GM23338 (cell line): Measurements from ENCODE around the gene ADAMTS4. TPM values are rescaled to one million over a fixed set of nuclear protein-coding genes. Genes with fewer than 3 reads are reported as not detected.

ENCODE experiments used
- ATAC-seq: fragments of 200-7000 bp; cut with Tn5 transposase; 3 replicates; pipeline ENCODE4 v1.9.1; 2020
- DNase-seq: peaks from one replicate; pipeline ENCODE4 v3.0.0-alpha.2; 2015; ENCODE audit warnings: low spot score
- H2AFZ ChIP-seq: fragments of 200-600 bp; sonication (generic); 2 replicates; pipeline ENCODE4 v1.8.0; 2016; ENCODE audit warnings: antibody characterized with exemption, mild to moderate bottlenecking, moderate library complexity
- H3F3A ChIP-seq: fragments of 200-600 bp; sonication (generic); replicated peaks from 2 replicates; pipeline ENCODE4 v1.8.0; 2017; ENCODE audit warnings: antibody characterized with exemption, mixed run types, low read depth
- H3K27ac ChIP-seq: fragments of 200-600 bp; sonication (generic); 2 replicates; pipeline ENCODE4 v1.6.1; 2016; ENCODE audit warnings: low read depth
- H3K27me3 ChIP-seq: fragments of 200-600 bp; sonication (generic); 2 replicates; pipeline ENCODE4 v1.8.0; 2016; ENCODE audit warnings: mild to moderate bottlenecking, mixed run types, moderate library complexity; ENCODE audit not compliant: insufficient read depth
- H3K36me3 ChIP-seq: fragments of 200-600 bp; sonication (generic); 2 replicates; pipeline ENCODE4 v1.8.0; 2016; ENCODE audit warnings: mild to moderate bottlenecking; ENCODE audit not compliant: insufficient read depth
- H3K4me1 ChIP-seq: fragments of 200-600 bp; sonication (generic); 2 replicates; pipeline ENCODE4 v1.8.0; 2016; ENCODE audit warnings: mild to moderate bottlenecking, moderate library complexity; ENCODE audit not compliant: insufficient read depth
- H3K4me2 ChIP-seq: fragments of 200-600 bp; sonication (generic); 2 replicates; pipeline ENCODE4 v1.7.1; 2017; ENCODE audit warnings: mixed run types
- H3K4me3 ChIP-seq: fragments of 200-600 bp; sonication (generic); 2 replicates; pipeline ENCODE4 v1.6.1; 2016; ENCODE audit warnings: mixed run types
- H3K79me2 ChIP-seq: fragments of 200-600 bp; sonication (generic); replicated peaks from 2 replicates; pipeline ENCODE4 v1.8.0; 2017; ENCODE audit warnings: mild to moderate bottlenecking; ENCODE audit not compliant: insufficient read depth
- H3K9me2 ChIP-seq: fragments of 200-600 bp; sonication (generic); 2 replicates; pipeline ENCODE4 v1.8.0; 2017; ENCODE audit not compliant: insufficient read depth
- H4K20me1 ChIP-seq: fragments of 200-600 bp; sonication (generic); replicated peaks from 2 replicates; pipeline ENCODE4 v1.8.0; 2017; ENCODE audit warnings: mild to moderate bottlenecking; ENCODE audit not compliant: insufficient read depth
- H3K27ac Mint-ChIP-seq: 2 replicates; pipeline ENCODE4 v1.8.0; 2020; ENCODE audit warnings: inconsistent platforms, mild to moderate bottlenecking, moderate library complexity, mixed read lengths
- H3K27me3 Mint-ChIP-seq: 3 replicates; pipeline ENCODE4 v1.8.0; 2022; ENCODE audit warnings: low read depth, mild to moderate bottlenecking, moderate library complexity, mixed read lengths, inconsistent platforms; ENCODE audit not compliant: insufficient read depth, poor library complexity
- H3K36me3 Mint-ChIP-seq: 3 replicates; pipeline ENCODE4 v1.8.0; 2021; ENCODE audit warnings: low read depth, mild to moderate bottlenecking, inconsistent platforms, moderate library complexity, mixed read lengths
- H3K4me1 Mint-ChIP-seq: 3 replicates; pipeline ENCODE4 v1.8.0; 2020; ENCODE audit warnings: mild to moderate bottlenecking, inconsistent platforms, mixed read lengths
- H3K4me3 Mint-ChIP-seq: 3 replicates; pipeline ENCODE4 v1.8.0; 2021; ENCODE audit warnings: moderate library complexity, mild to moderate bottlenecking, inconsistent platforms, mixed read lengths
- H3K9me3 Mint-ChIP-seq: 3 replicates; pipeline ENCODE4 v1.8.0; 2020; ENCODE audit warnings: moderate library complexity, mild to moderate bottlenecking, inconsistent platforms, mixed read lengths
- CTCF ChIP-seq, 2 experiments: fragments of 200-600 bp in 1 of 2; sonication (generic) in 1 of 2; conservative IDR thresholded peaks; 2 replicates each; pipeline versions ENCODE4 v1.5.1 to v1.6.1; 2016 to 2017; ENCODE audit warnings: antibody characterized with exemption in 2 of 2, low read depth in 2 of 2, mild to moderate bottlenecking in 2 of 2, moderate library complexity in 1 of 2
- EZH2phosphoT487 ChIP-seq: fragments of 200-600 bp; sonication (generic); IDR thresholded peaks from one replicate; pipeline ENCODE4 v1.8.1; 2018; ENCODE audit warnings: antibody characterized with exemption; ENCODE audit not compliant: unreplicated experiment
- NANOG ChIP-seq: IDR thresholded peaks from 2 replicates; pipeline ENCODE4 v1.6.1; 2016; ENCODE audit warnings: antibody characterized with exemption, borderline replicate concordance
- POLR2AphosphoS5 ChIP-seq: IDR thresholded peaks from 2 replicates; pipeline ENCODE4 v1.6.1; 2016; ENCODE audit warnings: antibody characterized with exemption, low read depth
- STAT1 ChIP-seq: IDR thresholded peaks from one replicate; pipeline ENCODE4 v1.6.1; 2016; ENCODE audit warnings: antibody characterized with exemption; ENCODE audit not compliant: unreplicated experiment
- ZNF114 ChIP-seq: fragments of 250-450 bp; sonication (Bioruptor Pico); IDR thresholded peaks from 2 replicates; pipeline ENCODE4 v1.5.0; 2020; ENCODE audit warnings: mild to moderate bottlenecking, moderate library complexity
- polyA plus RNA-seq: library from polyadenylated mRNA; unstranded; fragments of >200 nt; fragmentation: Nextera tagmentation; extraction: Ambion mirVana; gene quantifications from 2 replicates; pipeline ENCODE4 v1.2.1, GENCODE V29; 2016
- total RNA-seq: library from RNA; depleted of rRNA; stranded (reverse); fragments of >200 nt; shearing (Covaris generic); gene quantifications from 2 replicates; pipeline ENCODE4 v1.2.3, GENCODE V29; 2014
- TF ChIP-seq, protein P1 (sequence below): IDR thresholded peaks from one replicate; pipeline ENCODE4 v1.6.1; 2018; ENCODE audit warnings: antibody characterized with exemption; ENCODE audit not compliant: unreplicated experiment

The ADAMTS4 gene
- total and polyA plus RNA-seq, 2 experiments from 2014 or later: 1.3 to 5.2 TPM

DNA sequence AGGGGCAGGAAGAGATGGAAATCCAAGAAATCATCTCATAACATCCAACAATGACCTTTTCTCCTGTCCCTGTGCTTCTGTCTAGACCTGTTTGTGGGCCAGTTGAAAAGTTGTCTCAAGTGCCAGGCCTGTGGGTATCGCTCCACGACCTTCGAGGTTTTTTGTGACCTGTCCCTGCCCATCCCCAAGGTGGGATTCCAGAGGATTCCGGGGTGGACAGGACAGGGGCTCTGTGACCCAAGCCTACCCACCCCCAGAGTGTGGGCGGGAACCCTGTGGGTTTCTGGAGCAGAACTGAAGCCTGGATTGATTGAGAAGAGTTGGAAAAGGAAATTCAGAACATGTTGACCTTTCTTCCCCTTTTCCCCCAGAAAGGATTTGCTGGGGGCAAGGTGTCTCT, 35.1 kb downstream of the ADAMTS4 start:
- Mint-ChIP-seq H3K4me1 (peaks cover 25% of the 10 kb centered on the region), H3K4me3 (no peak overlapping the region), H3K9me3 (no peaks in the 10 kb centered on the region), H3K27me3 (peaks cover 28% of the 10 kb centered on the region), H3K27ac (no peak overlapping the region), H3K36me3 (peaks cover 27% of the 10 kb centered on the region)
- H2AFZ ChIP-seq: no peak overlapping the region
- H3K4me3 ChIP-seq: no peak overlapping the region
- ATAC-seq (no peak), DNase-seq (no peak)
- TF ChIP-seq EZH2phosphoT487 (no peak), NANOG (no peak), STAT1 (no peak)
- TF ChIP-seq, protein P1, sequence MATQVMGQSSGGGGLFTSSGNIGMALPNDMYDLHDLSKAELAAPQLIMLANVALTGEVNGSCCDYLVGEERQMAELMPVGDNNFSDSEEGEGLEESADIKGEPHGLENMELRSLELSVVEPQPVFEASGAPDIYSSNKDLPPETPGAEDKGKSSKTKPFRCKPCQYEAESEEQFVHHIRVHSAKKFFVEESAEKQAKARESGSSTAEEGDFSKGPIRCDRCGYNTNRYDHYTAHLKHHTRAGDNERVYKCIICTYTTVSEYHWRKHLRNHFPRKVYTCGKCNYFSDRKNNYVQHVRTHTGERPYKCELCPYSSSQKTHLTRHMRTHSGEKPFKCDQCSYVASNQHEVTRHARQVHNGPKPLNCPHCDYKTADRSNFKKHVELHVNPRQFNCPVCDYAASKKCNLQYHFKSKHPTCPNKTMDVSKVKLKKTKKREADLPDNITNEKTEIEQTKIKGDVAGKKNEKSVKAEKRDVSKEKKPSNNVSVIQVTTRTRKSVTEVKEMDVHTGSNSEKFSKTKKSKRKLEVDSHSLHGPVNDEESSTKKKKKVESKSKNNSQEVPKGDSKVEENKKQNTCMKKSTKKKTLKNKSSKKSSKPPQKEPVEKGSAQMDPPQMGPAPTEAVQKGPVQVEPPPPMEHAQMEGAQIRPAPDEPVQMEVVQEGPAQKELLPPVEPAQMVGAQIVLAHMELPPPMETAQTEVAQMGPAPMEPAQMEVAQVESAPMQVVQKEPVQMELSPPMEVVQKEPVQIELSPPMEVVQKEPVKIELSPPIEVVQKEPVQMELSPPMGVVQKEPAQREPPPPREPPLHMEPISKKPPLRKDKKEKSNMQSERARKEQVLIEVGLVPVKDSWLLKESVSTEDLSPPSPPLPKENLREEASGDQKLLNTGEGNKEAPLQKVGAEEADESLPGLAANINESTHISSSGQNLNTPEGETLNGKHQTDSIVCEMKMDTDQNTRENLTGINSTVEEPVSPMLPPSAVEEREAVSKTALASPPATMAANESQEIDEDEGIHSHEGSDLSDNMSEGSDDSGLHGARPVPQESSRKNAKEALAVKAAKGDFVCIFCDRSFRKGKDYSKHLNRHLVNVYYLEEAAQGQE: no peak
- H4K20me1 ChIP-seq: no peaks in the 10 kb centered on the region
- peaks cover 11% of the 10 kb centered on the region; the same call in 1 of the 2 replicates for H3K4me1 ChIP-seq
- peaks cover 5% of the 10 kb centered on the region; the same call in 1 of the 2 replicates for H3K79me2 ChIP-seq
- no peaks in the 10 kb centered on the region for H3K27me3 ChIP-seq
- no peaks in the 10 kb centered on the region for H3K9me2 ChIP-seq
- H3K27ac ChIP-seq: no peak overlapping the region
- H3K36me3 ChIP-seq: no peaks in the 10 kb centered on the region; the same call in none of the 2 replicates
- no peak overlapping the region for H3K4me2 ChIP-seq
- peaks cover 32% of the 10 kb centered on the region for H3F3A ChIP-seq

- DNase-seq: no peak
- Histone ChIP-seq H3F3A (peaks cover 41% of the 10 kb centered on the region), H3K4me1 (peaks cover 16% of the 10 kb centered on the region; the same call in 1 of the 2 replicates), H3K79me2 (peaks cover 5% of the 10 kb centered on the region; the same call in 1 of the 2 replicates), H2AFZ (no peak overlapping the region), H3K4me3 (no peak overlapping the region), H3K36me3 (no peaks in the 10 kb centered on the region; the same call in none of the 2 replicates), H3K9me2 (no peaks in the 10 kb centered on the region), H3K27ac (no peak overlapping the region), H4K20me1 (no peaks in the 10 kb centered on the region), H3K4me2 (no peak overlapping the region), H3K27me3 (no peaks in the 10 kb centered on the region)
- peaks cover 33% of the 10 kb centered on the region for H3K4me1 Mint-ChIP-seq
- H3K4me3 Mint-ChIP-seq: no peak overlapping the region
- peaks cover 27% of the 10 kb centered on the region for H3K27me3 Mint-ChIP-seq
- no peak for ATAC-seq
- peaks cover 36% of the 10 kb centered on the region for H3K36me3 Mint-ChIP-seq
- no peaks in the 10 kb centered on the region for H3K9me3 Mint-ChIP-seq
- no peak overlapping the region for H3K27ac Mint-ChIP-seq
- TF ChIP-seq CTCF (conservative IDR thresholded peaks at IDR 0.05; ENCODE audit: low read depth in 2 of 2) (no peak), POLR2AphosphoS5 (no peak), ZNF114 (CRISPR knock-in tag) (no peak)
- TF ChIP-seq, protein P1: no peak
These were observed 36.0 kb downstream of the ADAMTS4 start for GRCh38 chr1:161162806-161163205.
